NCI-H1930 (cell line): ENCODE results near the gene EFCAB6.
"Not testable (repeated sequence)": the region's sequence is repeated elsewhere in the genome, so short reads cannot be mapped to it uniquely, and the experiment has no call there.

Experiments used
- DNase-seq, 2 experiments: peaks; one replicate each; lab custom pipeline; 2025; lab: John Stamatoyannopoulos, UW

EFCAB6 gene

DNA sequence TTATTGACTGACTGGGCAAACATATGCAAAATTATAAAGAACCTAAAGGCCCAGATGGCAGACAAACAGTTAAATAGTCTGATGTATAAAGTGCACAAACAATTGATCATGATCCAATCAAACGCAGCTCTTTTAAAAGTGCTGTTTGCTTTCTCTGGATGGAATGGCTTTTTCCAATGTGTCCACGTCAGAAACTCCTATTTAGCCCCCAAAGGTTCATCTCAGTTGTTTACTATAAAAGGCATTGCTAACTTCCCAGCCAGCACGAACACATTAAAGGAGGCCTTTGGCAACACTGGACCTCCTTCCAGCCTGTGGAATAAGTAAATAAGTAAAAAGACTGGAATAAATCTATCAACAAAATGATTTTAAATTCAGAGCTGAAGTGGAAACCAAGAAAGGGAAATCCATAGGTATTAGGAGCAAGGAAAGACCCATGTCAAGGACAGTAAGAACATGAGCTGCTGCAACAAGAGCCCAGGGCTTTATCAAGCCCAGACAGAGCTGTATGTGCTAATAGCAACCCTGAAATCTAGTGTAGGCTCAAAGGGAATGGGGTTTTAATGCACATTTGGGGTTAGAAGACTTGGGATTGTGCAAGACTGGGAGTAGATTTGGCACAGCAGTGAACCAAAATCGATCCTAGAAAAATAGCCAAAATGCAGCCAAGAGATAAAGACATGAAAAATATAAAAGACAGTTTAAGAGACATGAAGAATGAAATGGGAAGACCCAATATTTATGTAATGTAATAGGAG, 105.4 kb downstream of the EFCAB6 start:
- DNase-seq = no peak

GRCh38 chr22:43706151-43706550, 106.0 kb downstream of the EFCAB6 start:
- DNase-seq = no peak

DNA sequence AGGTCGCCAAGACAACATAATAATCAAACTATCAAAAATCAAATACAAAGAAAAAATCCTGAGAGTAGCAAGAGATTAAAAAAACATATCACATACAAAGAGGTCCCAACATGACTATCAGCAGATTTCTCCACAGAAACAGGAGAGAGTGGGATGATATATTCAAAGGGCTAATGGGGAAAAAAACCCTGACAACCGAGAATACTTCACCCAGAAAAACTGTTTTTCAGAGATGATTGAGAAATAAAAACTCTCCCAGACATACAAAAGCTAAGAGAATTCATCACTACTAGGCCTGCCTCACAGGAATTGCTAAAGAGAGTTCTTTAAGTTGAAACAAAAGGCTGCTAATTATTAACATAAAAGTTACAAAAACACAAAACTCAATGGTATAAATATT, 108.1 kb downstream of the EFCAB6 start:
- no peak for DNase-seq

DNA sequence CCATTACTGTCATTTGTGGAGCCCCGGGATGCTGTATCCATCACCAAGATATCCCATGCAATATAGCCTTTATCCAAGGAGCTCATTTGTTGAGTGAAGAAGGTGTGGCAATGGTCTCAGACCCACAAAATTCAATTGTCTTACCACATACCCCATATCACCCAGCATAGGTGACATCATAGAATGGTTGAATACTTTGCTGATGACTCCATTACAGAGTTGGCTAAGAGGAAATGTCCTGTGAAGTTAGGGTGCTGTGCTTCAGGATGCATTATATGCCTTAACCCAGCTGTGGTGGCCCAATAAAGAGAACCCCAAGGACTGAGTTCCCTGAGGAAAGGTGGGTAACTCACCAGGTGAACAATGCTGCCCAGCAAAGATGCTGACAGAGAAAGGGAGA, 113.7 kb downstream of the EFCAB6 start:
- DNase-seq = no peak

- no peak for DNase-seq
Observed at GRCh38 chr22:43697894-43698293, 114.2 kb downstream of the EFCAB6 start.

- DNase-seq = no peak
Observed at GRCh38 chr22:43693249-43693648, 118.9 kb downstream of the EFCAB6 start.

- DNase-seq = no peak
Observed at GRCh38 chr22:43689356-43689755, 122.7 kb downstream of the EFCAB6 start.

DNA sequence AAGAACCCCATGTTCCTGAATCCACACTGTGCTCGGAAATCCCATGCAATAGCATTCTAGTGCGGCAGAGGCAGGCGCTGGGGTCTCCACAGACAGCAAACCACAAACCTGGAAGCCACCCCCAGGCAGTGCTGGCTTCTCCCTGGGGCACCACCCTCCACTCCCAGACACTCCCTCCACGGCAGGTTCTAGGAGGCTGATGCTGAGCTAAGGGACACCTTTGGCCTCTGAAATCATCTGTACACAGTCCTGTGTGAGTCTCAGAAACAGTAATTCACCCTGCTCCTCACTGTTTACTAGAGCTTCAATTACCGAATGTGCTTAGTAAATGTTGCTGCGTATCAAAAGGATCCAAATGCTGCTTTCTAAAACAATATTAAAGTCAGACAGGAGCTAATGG, 129.3 kb downstream of the EFCAB6 start:
- DNase-seq = no peak

DNA sequence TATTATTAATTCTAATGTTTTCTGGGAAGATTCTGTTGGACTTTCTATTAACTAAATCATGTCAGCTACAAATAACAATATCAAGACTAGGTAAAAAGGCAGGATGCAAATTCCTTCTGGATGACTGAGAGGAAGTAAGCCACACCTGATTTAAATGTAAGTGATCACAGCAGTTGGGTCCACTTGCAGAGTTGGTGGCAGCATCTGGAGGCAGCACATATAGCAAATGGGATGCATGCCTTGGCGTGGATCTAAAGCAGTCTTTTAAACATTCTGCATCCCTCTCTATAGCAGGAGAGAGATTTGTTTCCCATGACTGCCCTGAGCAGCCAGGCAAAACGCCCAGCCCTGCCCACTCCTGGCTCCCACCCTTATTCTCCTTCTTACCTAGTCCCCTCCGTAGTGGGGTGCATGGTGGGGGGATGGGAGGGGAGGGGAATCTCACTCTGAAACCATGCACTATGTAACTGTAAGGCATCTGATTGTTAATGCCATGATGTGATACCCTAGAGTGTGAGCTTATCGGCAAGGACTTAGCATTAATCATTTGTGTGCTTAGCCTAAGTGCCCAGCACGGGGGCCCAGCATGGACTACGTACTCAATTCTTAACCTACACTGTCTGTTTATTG, 130.3 kb downstream of the EFCAB6 start:
- no peak for DNase-seq

DNA sequence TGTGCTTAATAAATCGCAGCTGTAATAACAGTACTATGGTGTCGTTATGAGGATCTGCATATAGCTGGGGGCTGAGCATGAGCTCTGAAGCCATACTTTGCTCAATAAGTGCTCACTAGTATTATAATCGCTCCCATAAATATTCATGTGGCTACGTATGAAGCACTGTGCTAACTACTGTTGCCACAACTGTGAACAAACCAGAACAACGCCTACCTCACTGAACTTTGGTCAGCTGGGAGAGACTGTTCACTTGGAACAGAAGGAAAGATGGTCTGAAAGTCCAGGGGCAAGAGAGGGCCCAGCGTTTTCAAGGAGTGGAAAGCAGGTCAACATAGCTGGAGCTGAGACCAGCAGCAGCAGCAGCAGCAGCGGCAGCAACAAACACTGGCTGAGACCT, 141.6 kb downstream of the EFCAB6 start:
- no peak for DNase-seq

DNA sequence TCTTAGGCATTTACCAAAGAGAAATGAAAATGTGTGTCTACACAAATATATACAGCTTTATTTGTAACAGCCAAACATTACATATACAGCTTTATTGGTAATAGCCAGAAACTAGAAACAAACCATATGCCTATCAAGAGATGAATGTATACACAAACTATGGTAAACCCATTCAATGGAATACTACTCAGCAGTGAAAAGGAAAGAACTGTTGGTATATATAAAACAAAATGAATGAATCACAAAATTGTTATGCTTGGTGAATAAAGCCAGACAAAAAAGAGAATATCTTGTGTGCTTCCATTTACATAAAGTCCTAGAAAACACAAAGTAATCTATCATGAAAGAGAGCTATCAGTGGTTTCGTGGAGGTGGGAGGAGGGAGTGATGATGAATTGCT, 142.9 kb downstream of the EFCAB6 start:
- DNase-seq = no peak

- no peak for DNase-seq
Observed at GRCh38 chr22:43667656-43668055, 144.4 kb downstream of the EFCAB6 start.

- no peak for DNase-seq
Observed at GRCh38 chr22:43666457-43666856, 145.6 kb downstream of the EFCAB6 start.

- DNase-seq = no peak
Observed at GRCh38 chr22:43658823-43659222, 153.3 kb downstream of the EFCAB6 start.

- DNase-seq = not testable (repeated sequence)
Observed at GRCh38 chr22:43656581-43656980, 155.5 kb downstream of the EFCAB6 start.

GRCh38 chr22:43654271-43654670, 157.8 kb downstream of the EFCAB6 start:
- no peak for DNase-seq

- no peak for DNase-seq
Observed at GRCh38 chr22:43652845-43653244, 159.3 kb downstream of the EFCAB6 start.

- no peak for DNase-seq
Observed at GRCh38 chr22:43643387-43643786, 168.7 kb downstream of the EFCAB6 start.

- DNase-seq = no peak
Observed at GRCh38 chr22:43642319-43643206, 169.5 kb downstream of the EFCAB6 start.

DNA sequence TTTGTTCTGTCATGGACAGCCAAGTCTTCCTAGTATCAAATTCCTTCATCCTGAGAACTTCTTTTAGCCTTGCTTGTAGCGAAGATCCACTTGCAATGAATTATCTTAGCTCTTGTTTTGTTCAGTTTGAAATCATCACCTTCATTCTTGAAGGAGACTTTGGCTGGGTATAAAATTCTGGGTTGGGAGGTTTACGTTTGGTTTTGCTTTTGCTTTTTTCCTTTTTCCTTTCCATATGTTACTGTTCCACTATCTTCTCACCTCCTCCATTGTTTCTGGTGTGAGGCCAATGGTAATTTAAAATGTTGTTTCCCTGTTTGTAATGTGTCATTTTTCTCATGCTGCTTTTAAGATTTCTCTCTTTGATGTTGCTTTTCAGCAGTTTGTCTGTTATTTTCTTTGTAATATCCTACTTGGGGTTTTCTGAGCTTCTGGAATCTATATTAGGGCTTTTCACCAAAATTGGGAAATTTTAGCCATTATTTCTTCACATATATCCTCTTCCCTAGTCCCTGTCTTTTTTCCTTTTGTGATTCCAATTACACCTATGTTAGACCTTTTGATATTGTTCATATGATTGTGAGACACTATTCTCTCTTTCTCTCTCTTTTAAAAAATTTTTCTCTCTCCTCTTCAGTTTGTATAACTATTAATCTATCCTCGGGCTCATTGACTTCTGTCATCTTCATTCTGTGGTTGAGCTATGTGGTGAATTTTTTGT, 172.7 kb downstream of the EFCAB6 start:
- no peak for DNase-seq

DNA sequence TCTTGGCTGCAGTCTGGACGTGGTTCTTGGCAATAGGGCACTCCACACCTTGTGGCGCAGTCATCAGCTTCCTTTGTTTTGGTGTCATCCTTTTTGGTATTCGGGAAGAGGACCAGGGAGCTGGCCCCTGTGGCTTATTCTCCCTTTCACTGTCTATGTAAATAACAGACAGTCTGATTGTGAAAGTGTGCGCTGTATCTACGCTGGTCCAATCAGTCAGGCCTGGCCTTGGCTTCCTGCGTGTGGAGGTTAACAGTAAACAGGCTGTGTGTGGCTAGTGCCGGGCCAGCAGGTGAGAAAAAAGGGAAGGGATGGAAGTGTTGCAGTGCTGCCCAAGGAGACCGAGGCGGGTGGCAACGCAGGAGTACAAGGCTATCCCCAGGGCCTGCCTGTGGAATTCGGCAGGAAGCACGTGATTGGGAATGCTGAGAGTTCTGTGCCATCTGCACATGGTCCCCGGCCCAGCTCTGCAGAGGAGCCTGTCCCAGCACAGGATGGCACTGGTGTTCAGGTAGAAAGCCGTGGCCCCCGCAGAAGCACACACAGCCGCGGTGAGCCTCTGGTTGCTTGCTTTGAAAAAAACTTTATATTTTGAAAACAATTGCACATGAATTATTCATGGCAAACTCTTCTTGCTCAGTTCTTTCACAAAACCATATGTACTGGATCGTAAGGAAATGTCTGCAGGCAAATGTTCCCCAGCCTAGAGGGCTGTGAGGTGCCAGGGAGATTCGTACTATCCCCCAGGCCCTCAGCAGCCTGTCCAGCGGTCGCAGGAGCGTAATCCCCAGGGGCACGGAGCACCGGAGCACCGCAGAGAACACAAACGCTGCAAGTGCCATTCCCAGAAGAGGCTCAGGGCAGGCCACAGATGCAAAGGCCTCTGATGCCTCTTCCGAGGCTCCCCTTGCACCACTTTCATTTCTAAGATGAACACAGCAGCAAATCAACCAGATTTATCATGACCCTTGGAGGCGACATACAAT, 174.5 kb downstream of the EFCAB6 start:
- no peak for DNase-seq
